Neural cell (in vitro differentiated cells): ENCODE results near the gene PHF21A. TPM values are rescaled to one million over a fixed set of nuclear protein-coding genes. Genes with fewer than 3 reads are reported as not detected.

Source experiments
- H2AFZ ChIP-seq: fragments of 200-600, 300-800 bp; sonication (generic), shearing (Covaris generic); 2 replicates; pipeline ENCODE4 v1.6.0; 2014; ENCODE audit warnings: low read depth, mild to moderate bottlenecking, antibody characterized with exemption, low read length, moderate library complexity
- H3F3A ChIP-seq: fragments of 200-600 bp; shearing (Covaris generic); 2 replicates; pipeline ENCODE4 v1.6.1; 2016; ENCODE audit warnings: mild to moderate bottlenecking, moderate library complexity, mixed read lengths, antibody characterized with exemption, low read length; ENCODE audit not compliant: insufficient read depth, poor library complexity, severe bottlenecking
- H3K27ac ChIP-seq: fragments of 200-600, 300-800 bp; sonication (generic), shearing (Covaris generic); 2 replicates; pipeline ENCODE4 v1.5.1; 2014; ENCODE audit warnings: mild to moderate bottlenecking, low read length, moderate library complexity
- H3K27me3 ChIP-seq: fragments of 300-800, 200-600 bp; sonication (generic), shearing (Covaris generic); 2 replicates; pipeline ENCODE4 v1.6.0; 2014; ENCODE audit warnings: mild to moderate bottlenecking, low read depth, low read length, moderate library complexity; ENCODE audit not compliant: insufficient read depth
- H3K36me3 ChIP-seq: fragments of 300-800, 200-600 bp; sonication (generic), shearing (Covaris generic); 2 replicates; pipeline ENCODE4 v1.5.1; 2014; ENCODE audit warnings: mild to moderate bottlenecking, antibody characterized with exemption, low read length, moderate library complexity; ENCODE audit not compliant: insufficient read depth
- H3K4me2 ChIP-seq: fragments of 300-800, 200-600 bp; sonication (generic), shearing (Covaris generic); 2 replicates; pipeline ENCODE4 v1.6.0; 2014; ENCODE audit warnings: mild to moderate bottlenecking, low read length
- H3K4me3 ChIP-seq: fragments of 300-800, 200-600 bp; sonication (generic), shearing (Covaris generic); 2 replicates; pipeline ENCODE4 v1.5.1; 2014; ENCODE audit warnings: mild to moderate bottlenecking, low read length, moderate library complexity
- H3K79me2 ChIP-seq: fragments of 200-600 bp; shearing (Covaris generic); replicated peaks from 2 replicates; pipeline ENCODE4 v1.6.0; 2014; ENCODE audit warnings: mild to moderate bottlenecking, low read length, moderate library complexity; ENCODE audit not compliant: insufficient read depth
- H3K9ac ChIP-seq: fragments of 300-800, 200-600 bp; sonication (generic), shearing (Covaris generic); 2 replicates; pipeline ENCODE4 v1.6.1; 2016; ENCODE audit warnings: mild to moderate bottlenecking, low read length, mixed read lengths
- H3K9me2 ChIP-seq: fragments of 200-600 bp; shearing (Covaris generic); 2 replicates; pipeline ENCODE4 v1.6.1; 2016; ENCODE audit warnings: mild to moderate bottlenecking, low read length, mixed read lengths; ENCODE audit not compliant: insufficient read depth
- H3K9me3 ChIP-seq: fragments of 200-600, 300-800 bp; sonication (generic), shearing (Covaris generic); 2 replicates; pipeline ENCODE4 v1.6.1; 2016; ENCODE audit warnings: mild to moderate bottlenecking, mixed run types, low read length, moderate library complexity, mixed read lengths
- H4K20me1 ChIP-seq: fragments of 200-600 bp; shearing (Covaris generic); 2 replicates; pipeline ENCODE4 v1.6.1; 2016; ENCODE audit warnings: mild to moderate bottlenecking, mixed run types; ENCODE audit not compliant: insufficient read depth
- CTCF ChIP-seq: fragments of 450-650 bp; IDR thresholded peaks from 2 replicates; pipeline ENCODE4 v1.5.1; 2014; ENCODE audit warnings: antibody characterized with exemption, mild to moderate bottlenecking, moderate library complexity; ENCODE audit not compliant: poor library complexity, severe bottlenecking
- EP300 ChIP-seq: fragments of 450-650 bp; conservative IDR thresholded peaks from 2 replicates; pipeline ENCODE4 v1.6.1; 2014; ENCODE audit warnings: antibody characterized with exemption, mild to moderate bottlenecking, moderate library complexity; ENCODE audit not compliant: poor library complexity, severe bottlenecking
- EZH2 ChIP-seq: fragments of 200-600, 300-800 bp; shearing (Covaris generic), sonication (generic); IDR thresholded peaks from 2 replicates; pipeline ENCODE4 v1.6.1; 2014; ENCODE audit warnings: antibody characterized with exemption, low read length, borderline replicate concordance, mild to moderate bottlenecking; ENCODE audit not compliant: insufficient read depth, poor library complexity, severe bottlenecking
- MXI1 ChIP-seq: fragments of 450-650 bp; conservative IDR thresholded peaks from 2 replicates; pipeline ENCODE4 v1.6.1; 2014; ENCODE audit warnings: antibody characterized with exemption, mild to moderate bottlenecking; ENCODE audit not compliant: poor library complexity, severe bottlenecking
- POLR2AphosphoS5 ChIP-seq: IDR thresholded peaks from 2 replicates; pipeline ENCODE4 v1.6.1; 2012
- RAD21 ChIP-seq: fragments of 450-650 bp; conservative IDR thresholded peaks from 2 replicates; pipeline ENCODE4 v1.6.1; 2014; ENCODE audit warnings: antibody characterized with exemption, mild to moderate bottlenecking, moderate library complexity
- REST ChIP-seq: IDR thresholded peaks from 2 replicates; pipeline ENCODE4 v1.6.1; 2012; ENCODE audit warnings: borderline replicate concordance
- SMC3 ChIP-seq: fragments of 450-650 bp; conservative IDR thresholded peaks from 2 replicates; pipeline ENCODE4 v1.6.1; 2014; ENCODE audit warnings: antibody characterized with exemption, mild to moderate bottlenecking, moderate library complexity; ENCODE audit not compliant: poor library complexity
- TAF1 ChIP-seq: IDR thresholded peaks from 2 replicates; pipeline ENCODE4 v1.6.1; 2012; ENCODE audit warnings: low read depth
- polyA plus RNA-seq: library from polyadenylated mRNA; depleted of rRNA; stranded (reverse); fragments of >200 nt; gene quantifications from 2 replicates; pipeline ENCODE4 v1.2.3, GENCODE V29; 2014

Gene PHF21A
- polyA plus RNA-seq, 1 donor from 2014 or later, result 31.7 TPM

GRCh38 chr11:45885274-45885920 lies 235.9 kb downstream of the PHF21A start, which contains the start of gene MAPK8IP1:
Gene MAPK8IP1 (plus strand): TSS chr11:45885651. CDS start chr11:45885821, 170 bp downstream.
- TF ChIP-seq EP300 (peak; percentile 21), REST (peak; percentile 45), EZH2 (no peak), POLR2AphosphoS5 (peak; percentile 57), CTCF (no peak), MXI1 (peak; percentile 47), RAD21 (no peak)
- Histone ChIP-seq H3K27me3 (no peaks in the 10 kb centered on the region), H3K36me3 (no peaks in the 10 kb centered on the region), H3K9me2 (no peaks in the 10 kb centered on the region), H3K9ac (peak within 1 kb of the TSS; percentile 94), H4K20me1 (no peaks in the 10 kb centered on the region), H3K79me2 (peaks cover 29% of the 10 kb centered on the region), H2AFZ (peak within 1 kb of the TSS; percentile 62), H3K9me3 (no peaks in the 10 kb centered on the region), H3K27ac (peak within 1 kb of the TSS; percentile 72), H3K4me2 (peak within 1 kb of the TSS; percentile 84), H3F3A (no peaks in the 10 kb centered on the region), H3K4me3 (peak within 1 kb of the TSS; percentile 98)

GRCh38 chr11:45884596-45885185 lies 236.6 kb downstream of the PHF21A start:
- Histone ChIP-seq H3K27me3 (no peaks in the 10 kb centered on the region), H3K27ac (peak overlapping the region; percentile 45), H3K4me3 (peak overlapping the region; percentile 98), H4K20me1 (no peaks in the 10 kb centered on the region), H3K9me3 (no peaks in the 10 kb centered on the region), H3K79me2 (peaks cover 29% of the 10 kb centered on the region), H3K9ac (peak overlapping the region; percentile 65), H3K9me2 (no peaks in the 10 kb centered on the region), H3K4me2 (no peak overlapping the region), H2AFZ (peak overlapping the region; percentile 17), H3K36me3 (no peaks in the 10 kb centered on the region), H3F3A (no peaks in the 10 kb centered on the region)
- TF ChIP-seq CTCF (no peak), TAF1 (no peak), EZH2 (no peak), REST (no peak), MXI1 (no peak), POLR2AphosphoS5 (no peak), EP300 (no peak), RAD21 (no peak), SMC3 (no peak)
